Measurements from ENCODE around the gene CORO7.

DNA sequence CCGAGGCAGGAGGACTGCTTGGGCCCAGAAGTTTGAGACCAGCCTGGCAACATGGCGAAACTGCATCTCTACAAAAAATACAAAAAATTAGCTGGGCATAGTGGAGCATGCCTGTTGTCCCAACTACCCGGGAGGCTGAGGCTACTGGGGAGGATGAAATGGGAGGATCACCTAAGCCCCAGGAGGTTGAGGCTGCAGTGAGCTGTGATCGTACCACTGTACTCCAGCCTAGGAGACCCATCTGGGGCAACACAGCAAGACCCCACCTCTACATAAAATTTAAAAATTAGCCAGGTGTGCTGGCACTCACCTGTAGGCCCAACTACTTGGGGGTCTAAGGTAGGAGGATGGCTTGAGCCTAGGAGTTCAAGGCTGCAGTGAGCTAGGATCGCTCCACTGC lies 67.1 kb downstream of the CORO7 start:
- TF ChIP-seq LEF1 (IDR thresholded peaks at IDR 0.05; ENCODE audit: borderline replicate concordance) = no peak
- no peak for TF ChIP-seq HDGF (IDR thresholded peaks at IDR 0.05; ENCODE audit: borderline replicate concordance)
